ENCODE data around the gene KIFAP3.

KIFAP3 gene

DNA sequence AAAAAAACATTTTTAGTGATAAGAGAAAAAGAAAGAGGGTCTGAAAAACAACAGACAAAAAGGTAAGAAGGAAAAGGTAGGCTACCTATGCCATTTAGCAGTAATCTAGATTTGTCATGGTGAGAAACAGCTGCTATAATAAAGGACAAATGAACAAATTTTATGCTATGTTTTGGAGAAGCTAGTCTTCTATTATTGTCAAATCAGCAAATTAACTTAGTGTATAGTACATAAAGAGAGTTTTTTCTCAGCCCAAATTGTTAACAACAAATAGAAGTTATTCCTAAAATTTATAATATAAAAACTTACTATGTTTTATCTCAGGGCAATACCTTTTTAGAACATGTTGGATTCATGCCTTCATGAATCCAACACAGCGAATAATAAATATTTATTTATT is 88.7 kb downstream of the KIFAP3 start:
- DNase-seq (ENCODE audit: low read depth): no peak

DNA sequence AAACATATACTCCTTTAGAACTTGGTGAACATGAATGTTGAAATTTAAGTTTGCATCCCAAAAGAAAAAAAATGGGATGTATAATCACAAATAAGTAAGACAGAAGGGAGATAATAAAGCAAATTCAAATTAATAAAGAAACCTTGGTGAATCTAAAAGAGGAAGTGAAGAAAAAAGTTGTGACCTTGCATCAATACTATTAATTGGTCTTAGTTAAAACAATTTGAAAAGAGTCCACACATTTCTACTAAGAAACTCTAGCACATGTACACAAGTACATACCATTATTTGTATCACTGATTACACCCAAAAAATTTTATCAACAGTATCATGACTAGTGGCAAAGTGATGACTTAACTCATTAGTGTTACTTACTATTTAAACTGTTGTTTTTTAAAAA is 100.4 kb downstream of the KIFAP3 start:
- no peak for DNase-seq (ENCODE audit: low read depth)

DNA sequence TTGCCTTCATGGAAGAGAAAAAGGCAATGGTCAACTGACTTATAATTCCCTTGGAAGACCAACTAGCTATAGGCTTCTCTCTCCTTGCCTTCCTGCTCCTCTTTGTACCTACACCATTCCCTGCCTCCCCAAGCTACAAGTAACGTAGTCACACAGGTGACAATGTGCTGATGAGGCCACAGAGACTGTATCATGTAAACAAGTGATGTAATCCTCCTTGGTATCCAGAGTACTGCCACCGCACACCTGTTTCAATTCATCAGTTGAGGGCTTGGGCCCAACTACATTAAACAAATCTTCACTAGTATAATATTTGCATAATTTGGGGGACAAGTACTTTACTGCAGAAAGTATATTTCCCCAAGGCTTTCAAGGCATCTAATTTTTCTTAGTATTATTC is 104.4 kb downstream of the KIFAP3 start:
- DNase-seq (ENCODE audit: low read depth): no peak

DNA sequence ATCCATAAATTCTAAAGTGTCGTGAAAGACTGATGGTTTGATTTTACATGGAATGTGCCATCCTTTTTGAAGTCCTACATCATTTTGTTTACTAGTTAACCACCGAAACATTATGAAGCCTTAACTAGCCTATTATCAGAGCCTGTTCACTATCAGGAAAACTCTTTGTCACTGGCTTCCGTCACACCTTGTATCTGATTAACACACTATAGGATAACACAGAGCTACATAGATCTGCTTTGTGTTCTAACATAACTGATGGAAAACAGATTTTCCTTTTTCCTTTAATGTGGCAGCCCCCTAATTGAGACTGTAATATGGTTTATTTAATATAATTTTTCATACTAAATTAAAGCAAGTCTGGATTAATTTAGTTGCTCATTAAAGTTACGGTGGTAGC is 106.3 kb downstream of the KIFAP3 start:
- DNase-seq (ENCODE audit: low read depth): no peak

DNA sequence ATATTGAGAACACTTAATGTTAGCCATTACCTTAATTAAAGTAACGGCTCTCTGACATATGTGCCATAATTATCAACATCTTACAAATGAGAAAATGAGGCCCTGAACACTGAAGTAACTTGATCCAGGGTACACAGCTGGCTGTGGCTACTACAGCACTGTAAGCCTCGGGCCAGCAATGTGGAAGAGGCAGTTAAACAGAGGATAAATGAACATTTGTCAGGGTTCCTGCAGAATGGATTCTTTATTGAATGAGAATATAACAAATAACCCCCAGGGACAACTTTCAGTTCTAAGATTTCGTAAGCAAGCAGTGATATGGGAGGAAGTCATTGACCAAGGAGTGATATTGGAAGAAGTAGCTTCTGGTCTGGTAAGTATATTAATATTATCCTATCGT is 110.3 kb downstream of the KIFAP3 start:
- no peak for DNase-seq (ENCODE audit: low read depth)

DNA sequence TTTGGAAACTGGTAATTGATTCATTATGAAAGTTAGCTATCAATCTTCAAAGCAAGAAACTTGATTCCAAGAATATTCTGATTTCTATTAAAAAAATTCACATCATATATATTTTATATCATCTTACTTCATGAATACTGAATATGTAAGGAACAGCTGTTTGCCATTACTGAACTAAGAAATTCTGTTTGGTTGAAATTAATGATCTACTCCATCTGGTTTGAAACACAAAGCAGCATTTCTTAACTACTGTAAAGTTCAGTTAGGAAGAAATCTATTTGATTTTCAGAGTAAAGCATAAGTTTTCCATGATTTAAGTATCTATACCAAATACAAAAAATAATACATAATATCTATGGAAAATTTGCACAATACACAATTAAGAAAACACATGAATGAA is 114.8 kb downstream of the KIFAP3 start:
- DNase-seq (ENCODE audit: low read depth): no peak

DNA sequence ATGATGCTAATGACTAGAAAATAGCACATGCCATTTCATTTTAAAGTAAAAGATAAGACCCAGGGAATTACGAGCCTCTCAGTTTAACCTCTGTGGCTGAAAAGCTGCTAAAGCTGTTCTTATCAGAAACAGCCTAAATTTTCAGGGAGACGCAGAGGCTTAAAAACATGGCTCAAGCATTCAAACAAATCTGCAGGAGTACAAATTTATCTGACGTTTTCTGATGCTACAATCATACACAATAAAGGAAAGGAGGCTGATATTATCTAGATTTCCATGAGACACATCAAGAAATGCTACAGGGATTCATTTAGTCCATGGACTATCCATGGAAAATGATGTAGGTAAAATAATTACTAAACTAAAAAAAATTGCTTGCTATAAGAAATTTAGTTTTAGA is 115.5 kb downstream of the KIFAP3 start:
- DNase-seq (ENCODE audit: low read depth): no peak

DNA sequence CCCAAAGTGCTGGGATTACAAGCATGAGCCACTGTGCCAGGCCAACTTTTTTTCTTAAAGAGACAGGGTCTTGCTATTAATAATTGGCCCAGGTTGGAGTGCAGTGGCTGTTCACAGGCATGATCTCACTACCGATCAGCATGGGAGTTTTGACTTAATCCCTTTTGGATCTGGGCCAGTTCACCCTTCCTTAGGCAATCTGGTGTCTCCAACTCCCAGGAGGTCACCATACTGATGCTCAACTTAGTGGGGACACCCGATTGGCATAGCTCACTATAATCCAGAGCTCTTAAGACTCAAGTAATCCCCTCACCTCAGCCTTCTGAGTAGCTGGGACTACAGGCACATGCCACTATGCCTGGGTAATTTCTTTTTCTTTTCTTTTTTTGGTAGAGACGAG is 116.6 kb downstream of the KIFAP3 start:
- no peak for DNase-seq (ENCODE audit: low read depth)

DNA sequence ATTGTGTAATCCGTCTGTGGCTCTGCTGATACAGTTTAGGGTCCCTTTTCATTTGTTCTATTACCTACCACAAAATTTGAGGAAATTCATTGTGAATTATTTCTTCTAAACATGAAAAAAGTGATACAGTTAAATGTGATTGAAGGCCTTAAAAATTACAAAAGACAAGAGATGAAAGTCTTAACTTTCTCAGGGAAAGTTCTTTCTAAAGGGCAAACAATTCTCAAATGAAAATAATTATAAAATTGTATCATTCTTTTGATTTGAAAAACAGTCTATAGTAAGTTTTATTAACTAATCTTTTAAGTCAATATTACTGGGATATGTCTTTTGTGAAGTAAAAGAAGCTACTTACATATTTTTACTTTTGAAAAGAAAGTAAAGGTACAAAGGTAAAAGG is 123.4 kb downstream of the KIFAP3 start:
- no peak for DNase-seq (ENCODE audit: low read depth)

DNA sequence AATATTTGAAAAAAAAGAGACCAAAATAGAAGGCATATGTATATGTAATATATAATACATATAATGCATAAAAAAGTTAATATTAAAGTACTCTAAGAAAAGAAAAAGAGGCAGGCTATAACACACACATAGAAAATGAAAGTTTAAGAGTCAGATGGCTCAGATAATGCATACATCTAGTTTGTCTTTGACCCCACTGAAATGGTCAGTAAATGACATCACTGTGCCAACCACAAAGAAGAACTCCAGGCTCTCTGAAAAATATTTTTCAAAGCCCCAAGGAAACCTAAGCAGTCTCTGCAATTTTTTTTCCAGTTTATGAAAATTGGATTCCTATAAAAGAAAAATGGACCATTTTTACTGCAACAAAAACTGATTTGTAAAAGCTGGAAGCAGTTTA is 125.4 kb downstream of the KIFAP3 start:
- DNase-seq (ENCODE audit: low read depth): no peak

DNA sequence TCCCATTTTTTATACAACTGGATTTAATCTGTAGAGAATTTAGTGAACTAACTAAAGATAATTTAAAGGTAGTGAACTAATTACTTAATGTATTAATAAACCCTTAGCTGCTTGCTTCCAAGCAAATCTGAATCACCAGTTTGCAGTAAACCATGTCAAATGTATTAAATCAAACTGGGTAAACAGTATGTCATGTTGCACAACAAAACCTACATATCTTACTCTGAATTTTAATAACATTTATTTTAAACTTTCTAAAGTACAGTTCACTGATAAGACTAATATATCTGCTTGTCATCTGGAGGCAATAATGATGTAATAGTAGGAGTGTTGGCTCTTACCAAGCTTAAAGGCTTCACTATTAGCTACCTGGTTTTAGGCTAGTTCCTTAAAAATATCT is 128.3 kb downstream of the KIFAP3 start:
- no peak for DNase-seq (ENCODE audit: low read depth)

DNA sequence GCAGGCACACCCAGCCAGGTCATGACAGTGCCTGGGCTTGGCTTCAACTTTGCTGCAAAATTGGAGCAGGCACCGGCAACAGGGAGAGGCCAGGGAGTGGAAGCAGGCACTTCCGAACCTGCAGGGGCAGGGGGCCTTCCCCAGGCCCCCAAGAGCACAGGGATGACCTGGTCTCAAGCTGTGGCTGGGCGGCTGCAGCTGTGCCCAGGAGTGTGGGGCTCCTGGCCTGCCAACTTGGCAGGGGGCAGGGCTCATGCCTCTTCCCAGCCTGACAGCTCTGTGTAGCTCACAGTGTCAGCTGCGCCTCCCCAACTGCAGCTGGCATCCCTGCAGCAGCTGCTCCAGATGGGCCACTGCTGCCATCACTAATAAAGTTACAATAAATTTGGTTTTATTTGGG is 129.3 kb downstream of the KIFAP3 start:
- DNase-seq (ENCODE audit: low read depth): no peak

DNA sequence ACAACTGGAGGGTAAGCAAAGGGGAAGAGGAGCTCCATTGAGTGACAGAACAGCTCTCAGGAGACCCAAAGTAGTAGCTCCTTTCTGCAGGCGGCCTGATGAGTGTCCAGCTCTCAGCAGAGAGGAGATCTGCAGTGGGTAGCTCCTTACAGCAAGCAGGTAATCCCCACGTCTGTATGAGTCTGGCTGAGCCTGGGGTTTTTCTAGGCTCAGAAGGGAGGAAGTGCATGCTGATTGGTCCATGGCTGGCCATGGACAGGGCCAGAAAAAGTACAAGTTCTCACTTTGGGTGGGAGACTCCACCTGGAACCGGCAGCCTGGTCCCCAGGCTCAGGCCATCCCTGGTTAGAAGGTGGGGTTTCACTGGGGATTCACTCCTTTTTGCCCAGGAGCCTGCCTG is 129.9 kb downstream of the KIFAP3 start:
- DNase-seq (ENCODE audit: low read depth): no peak

DNA sequence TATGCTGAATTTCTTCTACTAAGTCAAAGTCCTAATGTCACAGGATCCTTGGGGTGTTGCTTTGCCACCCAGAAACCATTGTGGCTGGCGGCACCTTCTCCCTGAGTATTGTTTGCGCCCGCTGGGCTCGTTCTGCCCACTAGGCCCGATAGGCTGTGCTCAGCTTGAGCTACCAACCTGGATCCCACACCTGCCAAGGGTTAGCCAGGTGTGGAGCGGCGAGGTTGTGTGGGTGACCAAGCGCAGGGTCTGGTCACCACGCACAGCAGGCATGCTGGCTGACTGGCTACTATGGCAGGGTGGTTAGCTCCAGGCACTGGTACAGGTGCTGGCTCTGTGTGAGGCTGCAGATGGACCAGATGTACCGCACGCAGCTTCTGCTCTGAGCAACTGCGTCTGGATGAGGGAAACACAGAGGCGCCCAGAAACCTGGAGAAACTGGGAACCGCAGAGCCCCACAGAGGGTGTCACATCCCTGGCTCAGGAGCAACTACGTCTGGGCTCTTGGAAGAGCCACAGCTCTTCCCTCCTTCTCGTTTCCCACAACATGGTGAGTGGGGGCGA is 130.4 kb downstream of the KIFAP3 start:
- no peak for DNase-seq (ENCODE audit: low read depth)

DNA sequence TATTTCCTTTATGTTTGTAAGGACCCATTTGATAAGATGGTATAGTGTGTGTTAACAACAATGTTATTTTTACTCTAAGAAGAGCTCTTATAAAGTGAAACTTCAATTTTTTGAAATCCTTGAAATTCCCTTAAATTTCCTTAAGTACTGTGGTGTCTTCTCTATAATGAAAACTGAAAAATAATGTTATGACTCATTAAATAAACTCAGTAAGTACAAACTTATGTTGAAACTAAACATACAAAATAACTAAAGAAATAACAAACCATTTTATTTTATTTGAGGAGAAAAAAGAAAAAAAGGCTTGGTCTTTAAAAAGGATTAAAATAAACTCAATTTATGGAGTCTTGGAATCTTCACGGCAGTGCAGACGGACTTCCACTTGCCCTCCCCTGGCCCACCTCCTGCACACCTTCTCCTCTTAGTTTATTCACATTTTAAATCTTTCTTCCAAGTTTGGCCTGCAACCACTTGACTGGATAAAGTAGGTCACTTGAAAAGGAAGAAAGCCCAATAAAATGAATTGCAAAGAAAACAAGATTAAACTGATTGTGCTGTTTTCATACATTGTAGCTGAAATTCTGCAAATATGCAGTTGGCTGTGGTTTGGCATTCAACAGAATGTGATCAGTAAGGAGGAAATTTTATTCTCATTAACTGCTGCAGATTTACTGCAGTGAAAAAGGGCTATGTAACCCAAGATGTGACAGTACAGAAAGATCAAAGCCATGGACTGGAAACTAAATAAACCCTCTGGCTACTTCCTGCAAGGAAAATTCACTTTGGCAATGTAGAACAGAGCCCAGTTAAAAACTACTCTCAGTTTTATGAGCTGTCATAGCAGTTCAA is 132.3 kb downstream of the KIFAP3 start:
- no peak for DNase-seq (ENCODE audit: low read depth)

DNA sequence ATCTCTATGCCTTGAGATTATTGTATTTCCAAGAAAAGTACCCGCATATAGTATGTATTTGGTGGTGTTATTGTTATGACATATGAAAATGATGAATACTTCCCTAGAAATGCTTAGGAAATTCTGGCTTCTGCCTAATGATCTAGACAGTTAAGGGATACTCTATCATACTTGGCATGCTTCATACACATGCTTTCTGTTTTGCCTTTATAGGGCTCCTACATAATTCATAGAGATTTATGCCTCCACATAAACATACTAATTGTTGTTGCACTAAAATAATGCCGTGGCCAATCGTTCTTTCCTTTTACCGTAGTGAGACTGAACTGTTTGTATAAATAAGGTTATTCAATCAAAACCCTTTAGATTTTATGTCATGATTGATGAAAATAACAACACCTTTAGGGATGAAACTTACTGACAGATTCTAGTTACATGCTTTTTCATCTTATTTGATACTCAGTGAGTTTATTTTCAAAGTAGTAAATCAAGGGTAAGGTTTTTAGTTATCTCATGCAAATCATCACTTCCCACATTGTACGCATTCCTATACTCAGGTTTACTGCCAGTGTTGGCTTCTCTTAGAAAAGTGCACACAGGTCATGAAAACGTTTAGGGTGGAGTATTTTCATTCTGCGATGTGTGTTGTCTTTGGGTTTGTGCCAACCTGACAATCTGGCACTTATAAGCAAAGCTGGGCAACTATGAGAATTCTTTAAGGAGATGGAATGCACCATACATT is 140.3 kb downstream of the KIFAP3 start:
- DNase-seq (ENCODE audit: low read depth): no peak

DNA sequence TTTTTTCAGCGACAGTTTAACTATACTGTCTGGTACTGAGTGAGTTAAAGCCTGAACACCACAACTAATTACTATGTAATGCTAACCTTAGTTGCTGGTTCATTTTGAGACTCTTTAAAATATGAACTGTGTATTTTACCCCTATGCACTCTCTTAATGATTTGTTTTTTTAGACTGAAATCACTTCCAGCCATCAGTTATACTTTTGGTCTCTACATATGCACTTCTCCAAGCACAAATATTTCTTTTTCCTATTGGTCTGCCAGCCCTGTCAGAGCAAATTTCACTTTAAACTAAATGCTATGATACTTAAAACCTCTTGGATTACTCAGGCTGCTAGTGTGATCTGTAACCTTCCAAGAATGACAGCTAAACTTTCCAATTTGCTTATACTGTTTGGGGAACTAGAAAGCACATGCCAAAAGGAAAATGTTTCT is 142.7 kb downstream of the KIFAP3 start:
- no peak for DNase-seq (ENCODE audit: low read depth)

DNA sequence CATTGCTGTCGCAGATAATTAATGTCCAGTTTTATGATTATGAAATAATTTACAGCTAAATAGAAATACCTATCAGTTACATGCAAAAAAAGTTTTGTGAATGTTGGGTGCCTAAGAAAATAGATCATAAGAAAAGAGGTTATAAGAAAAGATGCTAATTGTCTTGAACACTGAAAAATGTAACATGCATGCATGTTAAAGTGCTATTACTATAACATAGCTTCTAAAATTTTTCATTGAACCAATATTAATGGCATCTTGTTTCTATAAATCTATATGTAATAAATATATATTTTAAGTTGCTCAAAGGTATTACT is 145.3 kb downstream of the KIFAP3 start:
- no peak for DNase-seq (ENCODE audit: low read depth)

DNA sequence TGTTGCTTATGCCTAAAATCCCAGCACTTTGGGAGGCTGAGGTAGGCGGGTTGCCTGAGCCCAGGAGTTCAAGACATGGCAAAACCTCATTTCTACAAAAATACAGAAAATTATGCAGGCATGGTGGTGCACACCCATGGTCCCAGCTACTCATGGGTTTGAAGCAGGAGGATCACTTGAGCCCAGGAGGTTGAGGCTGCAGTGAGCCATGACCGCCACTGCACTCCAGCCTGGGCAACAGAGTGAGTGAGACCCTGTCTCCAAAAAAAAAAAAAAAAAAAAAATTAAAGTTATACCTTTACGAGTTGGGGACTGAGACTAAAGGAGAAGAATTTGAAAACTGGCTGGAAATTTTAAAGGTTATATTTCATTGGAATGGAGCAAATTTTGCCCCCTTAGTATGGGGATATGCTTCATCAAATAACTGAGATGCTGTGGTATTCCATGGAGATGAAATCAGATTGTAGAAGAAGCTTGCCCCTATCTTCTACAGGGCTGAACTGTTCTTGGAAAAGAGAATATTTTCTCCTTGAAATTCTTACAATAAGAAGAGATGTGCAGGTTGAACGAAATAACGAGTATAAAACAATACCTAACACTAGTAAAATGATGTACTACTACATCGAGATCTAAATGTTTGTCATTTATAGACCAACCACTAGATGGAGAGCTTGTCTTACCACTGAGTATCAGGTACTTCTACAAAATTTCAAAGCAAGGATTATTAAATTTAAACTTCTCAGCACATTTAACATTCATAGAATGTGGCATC is 145.9 kb downstream of the KIFAP3 start:
- no peak for DNase-seq (ENCODE audit: low read depth)

DNA sequence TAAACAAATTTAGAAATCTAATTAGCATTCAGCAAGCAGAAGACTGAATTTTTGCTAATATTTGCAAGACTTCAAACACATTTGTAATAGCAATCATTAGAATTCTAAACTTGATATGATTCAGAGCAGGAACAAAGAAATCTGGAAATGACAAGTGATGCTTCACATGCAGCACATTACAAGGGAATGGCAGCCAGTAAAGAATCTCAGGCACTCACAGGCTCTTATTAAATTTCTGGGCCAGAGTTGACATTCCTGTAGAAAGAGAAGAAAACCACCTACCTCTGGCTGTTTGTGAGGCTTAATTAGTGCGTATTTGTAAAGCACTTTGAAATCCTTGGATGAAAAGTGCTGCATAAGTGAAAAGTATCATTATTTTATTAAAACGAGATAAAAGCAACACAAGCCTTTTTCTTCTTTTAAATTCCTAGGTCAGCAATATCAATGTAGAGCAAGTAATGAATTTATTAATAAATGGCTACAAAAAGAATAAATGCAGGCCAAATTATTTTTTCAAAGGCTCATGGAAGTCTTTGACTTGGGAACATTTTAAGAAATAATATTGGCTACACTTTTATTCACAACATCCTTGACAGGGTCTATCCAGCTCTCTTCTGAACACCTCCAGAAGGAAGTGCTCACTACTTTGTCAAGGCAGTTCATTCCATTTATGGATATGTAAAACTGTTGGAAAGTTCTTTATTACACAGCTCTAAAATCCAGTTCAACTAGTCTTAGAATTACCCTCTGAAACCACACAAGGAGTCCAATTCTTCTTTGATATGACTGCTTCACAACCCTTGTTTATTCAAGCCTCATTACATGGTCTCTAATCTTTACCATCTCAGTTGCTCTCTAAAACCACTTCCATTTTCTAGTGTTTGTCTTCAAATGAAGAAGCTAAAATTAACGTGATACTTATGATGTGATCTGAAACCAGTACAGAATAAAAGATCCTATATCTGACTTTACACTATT is 148.7 kb downstream of the KIFAP3 start:
- no peak for DNase-seq (ENCODE audit: low read depth)

DNA sequence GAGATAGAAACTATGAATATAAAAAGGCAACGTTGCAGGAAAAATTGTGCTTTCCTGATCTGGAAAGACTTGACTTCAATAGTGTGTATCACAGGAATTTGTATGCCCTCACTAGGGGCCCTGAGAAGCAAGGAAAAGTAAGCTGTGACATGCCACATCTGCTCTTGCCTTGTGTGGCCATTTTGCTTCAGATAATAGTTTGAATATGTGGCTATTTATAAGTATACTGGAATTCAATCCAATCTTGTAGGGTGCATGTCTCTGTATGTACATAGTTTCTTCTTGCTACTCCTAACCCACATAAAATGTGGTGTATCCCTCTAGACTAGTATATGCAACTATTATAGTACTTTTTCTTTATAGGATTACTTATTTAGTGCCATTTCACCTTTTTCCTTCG is 149.7 kb downstream of the KIFAP3 start:
- DNase-seq (ENCODE audit: low read depth): no peak
